ENCODE data around the gene UGT2B17.
"Not testable (repeated sequence)": the region's sequence is repeated elsewhere in the genome, so short reads cannot be mapped to it uniquely, and the experiment has no call there.

GRCh38 chr4:68542742-68543141 lies 33.4 kb downstream of the UGT2B17 start:
- not testable (repeated sequence) for TF ChIP-seq CTCF, POLR2A (IDR thresholded peaks at IDR 0.05)
